RWPE1 (cell line): ENCODE measurements around the gene PRR20E.
"Not testable (repeated sequence)": the region's sequence is repeated elsewhere in the genome, so short reads cannot be mapped to it uniquely, and the experiment has no call there.

Experiments used
- CTCF ChIA-PET: fragments of 350-600 bp; sonication (Branson Sonifier 250); formaldehyde crosslinking; extraction: SDS; loops from one replicate; lab custom pipeline; 2021; lab: Yijun Ruan, JAX
- POLR2A ChIA-PET: fragments of 400-600 bp; formaldehyde crosslinking; extraction: SDS; loops from one replicate; lab custom pipeline; 2020; ENCODE audit warnings: antibody characterized with exemption; ENCODE audit not compliant: low non-redundant PET; lab: Yijun Ruan, JAX
- DNase-seq: peaks from one replicate; pipeline ENCODE4 v3.0.0; 2012; ENCODE audit warnings: low spot score
- H3K27ac ChIP-seq: fragments of 450-650 bp; 2 replicates; pipeline ENCODE4 v1.5.1; 2017
- TF ChIP-seq, protein P1 (sequence below): fragments of 450-650 bp; conservative IDR thresholded peaks from 2 replicates; pipeline ENCODE4 v1.5.1; 2017; ENCODE audit warnings: low read depth, mild to moderate bottlenecking

Gene PRR20E

DNA sequence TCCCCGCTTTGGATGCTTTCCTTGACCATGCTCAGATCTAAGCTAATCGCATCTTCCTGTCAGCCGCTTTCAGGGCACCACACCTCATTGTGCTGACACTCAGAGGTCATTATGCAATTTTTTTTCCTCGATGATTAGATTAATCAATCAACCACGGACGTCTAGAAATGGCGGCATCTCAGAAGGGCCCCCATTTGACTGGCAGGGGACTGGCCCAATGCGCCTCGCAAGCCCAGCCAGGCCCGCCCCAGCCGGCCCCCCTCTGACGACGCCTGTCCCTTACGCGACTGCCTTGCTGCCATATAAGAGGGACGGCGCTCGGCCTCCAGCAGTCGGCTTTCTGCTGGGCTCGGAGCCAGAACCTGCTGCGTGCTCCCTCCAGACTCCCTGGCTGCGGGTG lies 6.7 kb upstream of the PRR20E start, which contains the start of gene PRR20D:
Gene PRR20D, plus strand, starts transcription at position 301 of the 400 bp plus-strand sequence. CDS start 387 bp downstream, outside the sequence.
- DNase-seq, H3K27ac ChIP-seq, POLR2A ChIA-PET, CTCF ChIA-PET: not testable (repeated sequence)

DNA sequence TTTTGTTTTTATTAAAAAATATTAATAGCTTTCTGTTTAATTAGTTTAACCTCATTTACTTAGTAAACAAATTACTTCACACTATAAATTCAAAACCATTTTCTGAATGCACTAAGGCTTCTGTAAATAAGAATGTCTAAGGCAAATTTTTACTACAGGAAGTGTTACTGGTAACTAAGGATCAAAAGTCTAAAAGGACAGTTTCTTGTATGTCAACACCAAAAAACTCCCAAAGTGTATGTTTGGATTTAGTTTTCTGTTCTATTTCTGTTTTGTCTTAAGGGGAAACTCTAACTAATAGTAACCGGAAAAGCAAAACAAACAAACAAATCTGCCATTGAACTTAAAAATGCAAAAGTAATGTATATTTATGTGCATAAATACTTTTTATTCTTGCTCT lies 24.7 kb downstream of the PRR20E start:
- no peak overlapping the region for H3K27ac ChIP-seq
- ChIA-PET CTCF (no interaction called here), POLR2A (no interaction called here)
- no peak for DNase-seq
- TF ChIP-seq, protein P1, sequence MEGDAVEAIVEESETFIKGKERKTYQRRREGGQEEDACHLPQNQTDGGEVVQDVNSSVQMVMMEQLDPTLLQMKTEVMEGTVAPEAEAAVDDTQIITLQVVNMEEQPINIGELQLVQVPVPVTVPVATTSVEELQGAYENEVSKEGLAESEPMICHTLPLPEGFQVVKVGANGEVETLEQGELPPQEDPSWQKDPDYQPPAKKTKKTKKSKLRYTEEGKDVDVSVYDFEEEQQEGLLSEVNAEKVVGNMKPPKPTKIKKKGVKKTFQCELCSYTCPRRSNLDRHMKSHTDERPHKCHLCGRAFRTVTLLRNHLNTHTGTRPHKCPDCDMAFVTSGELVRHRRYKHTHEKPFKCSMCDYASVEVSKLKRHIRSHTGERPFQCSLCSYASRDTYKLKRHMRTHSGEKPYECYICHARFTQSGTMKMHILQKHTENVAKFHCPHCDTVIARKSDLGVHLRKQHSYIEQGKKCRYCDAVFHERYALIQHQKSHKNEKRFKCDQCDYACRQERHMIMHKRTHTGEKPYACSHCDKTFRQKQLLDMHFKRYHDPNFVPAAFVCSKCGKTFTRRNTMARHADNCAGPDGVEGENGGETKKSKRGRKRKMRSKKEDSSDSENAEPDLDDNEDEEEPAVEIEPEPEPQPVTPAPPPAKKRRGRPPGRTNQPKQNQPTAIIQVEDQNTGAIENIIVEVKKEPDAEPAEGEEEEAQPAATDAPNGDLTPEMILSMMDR, result no peak

- CTCF ChIA-PET, result no interaction called here
- DNase-seq, result no peak
- POLR2A ChIA-PET, result no interaction called here
- no peak overlapping the region for H3K27ac ChIP-seq
- TF ChIP-seq, protein P1, result no peak
Measured at GRCh38 chr13:57212989-57213388, 46.0 kb downstream of the PRR20E start.
